Amniotic epithelial cell (primary cell): ENCODE measurements around the gene BAD.
A peak's percentile ranks its signal among the peaks of the same experiment; 100 is the strongest.

ENCODE experiments used
- DNase-seq: peaks from one replicate; pipeline ENCODE4 v3.0.0-alpha.2; 2010; ENCODE audit warnings: low read depth

BAD gene

DNA sequence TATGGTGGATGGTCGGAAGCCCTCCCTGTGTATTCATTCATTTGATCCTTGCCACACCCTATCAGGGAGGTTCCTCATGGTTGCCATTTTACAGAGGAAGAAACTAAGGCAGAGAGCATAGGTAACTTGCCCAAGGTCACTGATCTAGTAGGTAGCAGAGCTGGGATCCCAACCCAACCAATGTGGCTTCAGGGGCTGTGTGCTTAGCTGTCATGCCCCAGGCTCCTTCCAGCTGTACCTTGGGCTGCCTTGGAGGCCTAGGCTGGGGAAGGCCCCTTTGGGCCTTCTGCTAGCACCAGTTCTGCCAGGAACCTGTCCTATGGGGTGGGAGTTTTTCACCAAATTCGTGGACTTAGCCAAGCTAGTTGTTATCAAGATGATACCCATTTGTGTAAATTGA is 8.6 kb downstream of the BAD start:
- no peak for DNase-seq

DNA sequence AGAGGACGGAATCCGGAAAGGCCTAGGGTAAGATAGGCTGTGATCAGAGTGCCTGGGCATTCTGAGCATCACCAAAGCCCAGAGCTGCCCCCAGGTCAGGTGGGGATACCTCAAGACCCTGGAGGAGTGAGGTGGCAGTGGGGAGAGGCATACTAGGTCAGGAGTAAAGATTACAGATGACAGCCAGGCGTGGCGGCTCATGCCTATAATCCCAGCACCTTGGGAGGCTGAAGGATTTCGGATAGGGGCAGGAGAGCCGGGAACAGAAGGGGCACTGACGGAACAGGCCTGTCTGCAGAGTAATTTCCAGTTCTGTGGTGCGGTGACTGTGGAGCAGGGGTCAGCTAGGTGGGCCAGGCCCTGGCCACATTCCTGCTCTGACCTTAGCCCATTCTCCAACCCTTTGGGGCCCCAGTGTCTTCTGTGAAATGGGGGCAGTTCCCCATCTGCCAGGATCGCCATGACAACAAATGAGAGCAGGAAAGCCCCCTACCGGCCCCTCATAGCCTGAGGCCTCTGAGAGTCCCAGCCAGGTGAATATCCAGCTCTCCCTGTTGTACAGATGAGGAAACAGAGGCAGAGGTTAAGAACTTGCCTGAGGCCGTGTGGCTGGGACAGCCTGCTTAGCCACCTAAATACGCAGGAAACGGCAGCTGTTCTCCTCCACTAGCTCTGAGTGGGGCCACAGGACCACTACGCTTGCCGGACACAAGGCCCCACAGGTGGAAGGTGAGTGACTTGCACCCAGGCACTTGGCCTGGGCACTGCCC is 9.2 kb downstream of the BAD start:
- DNase-seq = no peak

DNA sequence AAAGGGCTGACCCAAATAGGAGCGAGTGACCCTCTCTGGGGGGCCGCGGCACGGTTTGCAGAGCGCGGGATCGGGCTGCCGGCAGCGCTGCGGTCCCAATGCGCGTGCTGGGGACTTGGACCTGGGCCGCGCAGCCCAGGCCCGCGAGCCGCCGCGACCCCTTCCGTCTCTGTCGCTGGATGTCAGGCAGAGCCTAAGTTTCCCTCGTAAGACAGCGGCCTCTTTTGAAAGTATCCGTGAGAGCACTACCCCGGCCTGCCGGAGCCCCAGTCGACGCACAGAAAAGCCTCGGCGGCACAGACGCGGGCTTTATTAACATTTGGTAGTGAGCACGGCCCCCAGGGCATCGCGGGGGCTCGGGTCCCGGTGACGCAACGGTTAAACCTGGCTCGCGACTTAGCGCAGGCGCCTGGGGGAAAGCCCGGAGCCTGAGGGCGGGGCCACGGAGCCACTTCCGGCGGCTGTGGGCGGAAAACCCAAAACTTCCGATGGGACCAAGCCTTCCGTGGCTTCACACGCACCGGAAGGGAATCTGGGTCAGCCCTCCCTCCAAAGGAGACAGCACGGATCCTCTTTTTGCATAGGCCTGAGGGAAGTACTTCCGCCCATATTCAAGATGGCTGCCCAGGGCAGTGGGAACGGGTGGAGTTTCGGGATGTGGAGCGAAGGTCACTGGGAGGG is 14.8 kb downstream of the BAD start:
- DNase-seq = peak; percentile 100

DNA sequence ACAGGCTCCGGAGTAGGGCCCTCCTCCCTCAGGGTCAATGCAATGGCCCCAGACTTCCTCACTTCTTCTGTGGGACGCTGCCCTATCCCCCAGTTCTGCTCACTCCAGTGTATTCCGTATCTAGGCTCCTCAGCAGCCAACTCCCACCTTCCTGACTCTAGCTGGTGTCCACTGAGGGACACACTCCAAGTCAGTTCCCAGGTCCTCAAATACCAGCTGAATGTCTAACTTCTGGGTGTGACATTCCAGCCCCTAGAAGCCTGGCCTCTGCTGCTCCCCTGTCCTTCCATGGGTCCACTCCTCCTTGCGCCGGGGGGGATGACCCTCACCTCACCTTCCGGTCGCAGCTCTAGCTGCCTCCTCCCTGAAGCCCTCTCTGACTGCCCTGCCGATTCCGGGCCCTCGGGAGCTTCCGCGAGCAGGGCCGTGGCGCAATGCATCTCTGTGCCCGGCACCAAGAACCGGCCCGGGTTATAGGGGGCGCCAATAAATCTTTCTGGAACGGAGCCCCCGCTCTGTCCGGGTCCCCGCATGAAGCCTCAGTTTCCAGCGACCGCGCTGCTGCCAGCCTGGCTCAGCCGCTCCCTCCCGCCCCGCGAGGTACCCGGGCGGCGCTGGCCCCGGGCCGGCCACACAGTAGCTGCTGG is 15.4 kb downstream of the BAD start:
- peak; percentile 54 for DNase-seq

DNA sequence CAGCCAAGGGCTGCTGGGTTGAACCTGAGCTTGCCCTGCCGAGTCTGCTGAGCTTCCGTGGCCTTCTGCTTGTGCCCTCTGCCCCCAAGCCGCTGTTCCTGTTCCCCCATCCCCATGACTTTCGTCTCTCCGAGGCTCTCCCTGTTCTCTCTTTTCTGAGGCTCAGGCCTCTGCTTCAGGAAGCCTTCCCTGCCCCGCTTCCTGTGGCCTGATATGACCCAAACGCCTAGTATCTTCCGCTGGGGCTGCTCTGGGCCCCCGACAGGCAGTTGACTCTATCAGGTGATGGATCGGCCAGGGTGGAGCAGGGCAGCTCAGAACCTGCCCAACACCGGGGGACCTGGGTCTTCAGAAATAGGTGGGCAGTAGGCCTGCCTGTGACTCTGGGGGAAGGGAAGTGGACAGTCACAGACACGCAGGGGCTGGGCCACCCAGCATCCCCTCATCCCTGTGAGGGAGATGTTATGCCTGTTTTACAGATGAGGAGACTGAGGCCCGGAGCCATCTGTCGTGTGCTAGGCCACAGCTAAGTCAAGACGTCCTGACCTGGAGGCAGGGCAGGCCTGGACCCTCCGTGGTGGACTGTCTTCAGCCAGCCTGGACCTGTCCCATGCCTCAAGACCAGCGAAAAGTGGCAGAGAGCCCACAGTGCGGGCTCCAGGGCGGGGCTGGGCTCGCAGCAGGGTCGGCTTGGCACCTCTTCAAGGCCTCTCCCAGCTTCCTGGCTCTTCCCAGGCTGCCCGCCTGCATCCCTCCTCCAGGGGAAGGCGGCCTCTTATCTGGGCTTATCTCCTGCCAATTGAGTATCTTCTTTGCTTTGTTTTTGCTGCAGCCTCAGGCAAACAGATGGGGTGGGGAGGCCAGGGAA is 16.2 kb downstream of the BAD start:
- DNase-seq = peak; percentile 90

DNA sequence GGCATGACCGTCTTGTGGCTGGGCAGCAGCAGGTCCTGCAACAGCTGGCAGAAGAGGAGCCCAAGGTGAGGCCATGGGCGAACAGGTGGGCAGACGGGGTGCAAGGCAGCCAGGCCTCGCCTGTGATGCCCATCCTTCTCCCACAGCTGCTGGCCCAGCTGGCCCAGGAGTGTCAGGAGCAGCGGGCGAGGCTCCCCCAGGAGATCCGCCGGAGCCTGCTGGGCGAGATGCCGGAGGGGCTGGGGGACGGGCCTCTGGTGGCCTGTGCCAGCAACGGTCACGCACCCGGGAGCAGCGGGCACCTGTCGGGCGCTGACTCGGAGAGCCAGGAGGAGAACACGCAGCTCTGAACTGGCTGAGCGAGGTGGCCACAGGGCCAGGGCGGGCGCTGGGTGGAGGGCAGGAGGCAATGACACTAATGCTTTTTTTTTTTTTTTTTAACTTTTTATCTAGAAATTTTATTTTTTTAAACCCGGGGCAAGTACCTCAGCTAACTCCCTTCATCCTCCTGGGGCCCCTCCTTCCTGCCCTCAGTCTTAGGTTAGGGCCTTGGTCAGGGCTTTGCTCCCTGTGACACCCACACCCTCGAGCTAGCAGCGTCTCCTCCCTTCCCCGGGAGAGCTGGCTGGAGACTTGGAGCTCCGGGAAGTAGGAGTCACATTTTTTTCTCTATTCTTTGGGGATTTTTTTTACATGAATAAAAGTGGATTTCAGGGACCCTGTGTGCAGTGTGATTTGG is 17.1 kb downstream of the BAD start:
- DNase-seq = no peak

DNA sequence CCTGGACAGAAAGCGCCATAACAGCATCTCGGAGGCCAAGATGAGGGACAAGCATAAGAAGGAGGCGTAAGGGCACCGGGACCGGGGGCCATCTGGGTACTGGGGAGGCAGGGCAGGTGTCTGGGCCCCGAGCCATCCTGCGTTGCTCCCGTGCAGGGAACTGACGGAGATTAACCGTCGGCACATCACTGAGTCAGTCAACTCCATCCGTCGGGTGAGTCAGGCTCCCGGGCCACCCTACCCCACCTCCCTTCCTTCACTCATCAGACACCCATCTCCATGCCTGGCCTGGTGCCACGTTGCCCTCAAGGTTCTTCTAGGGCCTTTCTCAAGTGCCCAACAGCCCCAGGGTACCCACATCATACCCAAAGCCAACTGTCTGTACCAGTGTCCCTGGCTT is 18.1 kb downstream of the BAD start:
- DNase-seq = peak; percentile 48

DNA sequence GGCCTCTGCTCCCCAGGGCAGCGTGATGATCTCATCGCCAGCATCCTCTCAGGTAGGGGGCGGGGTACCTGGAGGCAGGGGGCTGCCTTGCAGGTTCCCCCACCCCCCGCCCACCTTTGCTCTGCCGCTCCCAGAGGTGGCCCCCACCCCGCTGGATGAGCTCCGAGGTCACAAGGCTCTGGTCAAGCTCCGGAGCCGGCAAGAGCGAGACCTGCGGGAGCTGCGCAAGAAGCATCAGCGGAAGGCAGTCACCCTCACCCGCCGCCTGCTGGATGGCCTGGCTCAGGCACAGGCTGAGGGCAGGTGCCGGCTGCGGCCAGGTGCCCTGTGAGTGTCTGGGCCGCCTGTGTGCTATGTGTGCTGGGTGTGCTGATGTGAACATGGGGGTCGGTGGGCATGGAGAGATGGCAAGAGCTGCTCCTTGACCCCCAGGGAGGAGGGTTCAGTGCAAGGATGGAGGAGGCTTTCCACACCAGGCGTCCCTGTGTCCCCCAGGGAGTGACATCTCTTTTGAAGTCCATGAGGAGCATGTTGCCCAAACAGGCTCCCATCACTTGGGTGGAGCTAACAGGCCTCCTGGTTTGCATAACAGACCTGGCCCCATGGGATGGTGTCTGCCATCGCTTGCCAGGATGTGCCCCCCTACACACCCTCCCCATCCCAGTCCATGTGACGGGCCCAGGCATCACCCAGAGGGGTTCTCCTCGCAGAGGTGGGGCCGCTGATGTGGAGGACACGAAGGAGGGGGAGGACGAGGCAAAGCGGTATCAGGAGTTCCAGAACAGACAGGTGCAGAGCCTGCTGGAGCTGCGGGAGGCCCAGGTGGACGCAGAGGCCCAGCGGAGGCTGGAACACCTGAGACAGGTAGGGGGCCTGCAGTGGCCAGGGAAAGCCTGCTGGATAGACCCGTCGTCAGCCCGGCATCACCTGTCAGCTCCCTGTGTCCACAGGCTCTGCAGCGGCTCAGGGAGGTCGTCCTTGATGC is 19.0 kb downstream of the BAD start:
- no peak for DNase-seq

DNA sequence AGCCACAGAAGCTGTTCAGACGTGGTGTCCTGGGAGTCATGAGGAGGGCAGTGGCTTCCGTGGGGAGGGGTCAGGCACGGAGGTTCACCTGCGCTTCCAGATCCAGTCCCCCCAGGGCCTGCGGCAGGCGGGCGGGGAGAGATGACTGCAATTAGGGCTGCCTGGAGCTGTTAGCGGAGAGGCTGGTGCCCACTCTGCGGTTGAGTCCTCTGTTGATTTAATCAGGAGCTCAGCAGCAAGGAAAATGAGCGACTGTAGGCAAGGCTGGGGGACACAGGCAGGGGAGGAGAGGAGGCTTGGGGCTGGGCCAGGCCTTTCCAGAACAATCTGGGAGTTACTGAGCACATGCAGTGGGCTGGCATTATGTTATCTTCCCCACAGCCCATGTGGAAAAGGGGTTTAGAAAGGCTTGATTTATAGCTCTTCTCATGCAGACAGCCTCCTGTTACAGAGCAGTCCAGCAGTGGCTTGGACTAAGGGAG is 20.1 kb downstream of the BAD start:
- DNase-seq = peak; percentile 70

DNA sequence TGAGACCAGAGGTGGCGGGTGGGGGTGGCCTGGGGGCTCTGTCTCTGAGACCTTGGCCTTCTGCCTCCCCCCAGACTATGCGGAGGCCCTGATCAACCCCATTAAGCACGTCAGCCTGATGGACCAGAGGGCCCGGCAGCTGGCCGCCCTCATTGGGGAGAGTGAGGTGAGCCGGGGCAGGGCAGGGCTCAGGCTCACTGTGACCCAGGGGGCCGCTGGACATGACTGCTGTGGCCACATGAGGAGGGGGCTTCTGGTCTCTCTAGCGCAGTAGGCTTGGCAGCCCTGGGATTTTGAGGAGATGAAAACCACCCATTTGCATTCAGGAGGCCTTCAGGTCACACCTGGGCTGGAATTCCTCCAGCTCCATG is 20.5 kb downstream of the BAD start:
- no peak for DNase-seq

DNA sequence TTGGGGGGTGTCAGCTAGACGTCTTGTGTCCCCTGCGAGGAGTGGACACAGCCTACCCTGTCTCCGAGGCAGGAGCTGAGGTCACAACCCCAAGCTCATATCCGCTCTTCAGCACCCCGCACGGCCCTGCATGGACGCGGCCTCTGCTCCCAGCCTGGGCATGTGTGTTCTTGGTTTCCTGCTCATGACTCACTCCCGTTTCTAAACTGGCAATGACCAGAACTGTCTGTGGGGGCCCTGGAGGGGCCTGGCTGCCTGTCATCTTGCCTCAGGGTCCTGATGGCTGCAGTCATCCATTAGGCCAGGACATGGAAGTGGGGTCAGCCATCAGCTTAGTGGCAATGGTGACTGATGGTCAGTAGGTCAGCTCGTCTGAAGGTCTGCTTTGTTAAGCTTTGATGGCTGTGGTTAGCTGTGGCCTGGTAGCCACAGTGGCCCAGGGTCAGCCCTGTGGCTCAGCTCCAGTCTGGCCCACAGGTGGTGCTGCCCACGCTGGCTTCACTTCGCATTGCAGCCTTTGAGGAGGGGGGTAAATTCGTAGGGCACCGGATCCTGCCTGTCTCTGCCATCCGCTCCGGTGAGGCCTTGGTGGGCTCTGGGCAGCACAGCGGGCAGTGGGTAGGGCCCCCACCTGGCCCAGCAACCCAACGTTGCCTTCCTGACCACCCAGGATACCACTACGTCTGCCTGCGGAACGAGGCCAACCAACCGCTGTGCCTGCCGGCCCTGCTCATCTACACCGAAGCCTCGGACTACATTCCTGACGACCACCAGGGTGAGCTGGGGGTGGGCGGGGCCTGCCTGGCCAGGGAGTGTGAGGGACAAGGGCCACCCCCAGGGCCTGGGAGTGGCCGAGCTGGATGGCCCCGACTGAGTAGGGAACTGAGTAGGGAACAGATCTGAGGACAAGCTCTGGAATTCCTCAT is 21.2 kb downstream of the BAD start:
- peak; percentile 81 for DNase-seq

DNA sequence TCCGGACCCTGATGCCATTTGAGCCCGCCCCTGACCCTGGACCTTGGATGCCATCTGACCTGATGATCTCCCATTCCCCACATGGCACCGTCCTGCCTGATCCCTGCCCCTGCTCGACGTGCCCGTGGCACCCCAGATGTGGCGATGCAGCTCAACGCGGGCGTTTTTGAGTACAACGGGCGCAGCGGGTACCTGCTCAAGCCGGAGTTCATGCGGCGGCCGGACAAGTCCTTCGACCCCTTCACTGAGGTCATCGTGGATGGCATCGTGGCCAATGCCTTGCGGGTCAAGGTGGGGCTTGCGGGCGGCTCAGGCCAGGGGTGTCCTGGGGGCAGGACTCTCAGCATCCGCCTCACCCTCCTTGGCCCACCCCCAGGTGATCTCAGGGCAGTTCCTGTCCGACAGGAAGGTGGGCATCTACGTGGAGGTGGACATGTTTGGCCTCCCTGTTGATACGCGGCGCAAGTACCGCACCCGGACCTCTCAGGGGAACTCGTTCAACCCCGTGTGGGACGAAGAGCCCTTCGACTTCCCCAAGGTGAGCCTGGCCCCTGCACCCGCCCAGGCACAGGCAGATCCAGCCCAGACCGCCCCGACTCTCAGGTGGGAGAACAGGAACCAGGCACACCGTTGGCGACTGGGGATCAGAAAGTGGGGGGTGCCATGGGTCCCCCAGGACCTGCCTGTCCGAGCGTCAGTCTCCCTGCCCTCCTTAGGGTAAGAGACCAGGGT is 22.0 kb downstream of the BAD start:
- DNase-seq = no peak

DNA sequence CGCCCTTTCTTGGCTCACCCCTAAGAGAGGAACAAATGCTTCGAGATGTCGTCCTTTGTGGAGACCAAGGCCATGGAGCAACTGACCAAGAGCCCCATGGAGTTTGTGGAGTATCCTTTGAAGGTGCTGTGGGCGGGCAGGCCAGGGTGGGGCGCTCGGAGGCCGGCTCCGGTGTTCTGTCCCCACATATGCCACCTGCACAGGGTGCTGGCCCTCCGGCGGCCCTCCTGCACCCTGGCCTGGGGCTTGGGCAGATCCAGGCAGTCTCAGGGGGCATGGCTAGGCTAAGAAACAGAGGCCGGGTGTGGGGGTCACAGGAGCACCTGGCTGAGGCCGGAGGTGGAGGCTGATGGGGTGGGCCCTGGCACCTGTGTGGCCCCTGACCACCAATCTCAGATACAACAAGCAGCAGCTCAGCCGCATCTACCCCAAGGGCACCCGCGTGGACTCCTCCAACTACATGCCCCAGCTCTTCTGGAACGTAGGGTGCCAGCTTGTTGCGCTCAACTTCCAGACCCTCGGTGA is 22.8 kb downstream of the BAD start:
- DNase-seq = no peak

DNA sequence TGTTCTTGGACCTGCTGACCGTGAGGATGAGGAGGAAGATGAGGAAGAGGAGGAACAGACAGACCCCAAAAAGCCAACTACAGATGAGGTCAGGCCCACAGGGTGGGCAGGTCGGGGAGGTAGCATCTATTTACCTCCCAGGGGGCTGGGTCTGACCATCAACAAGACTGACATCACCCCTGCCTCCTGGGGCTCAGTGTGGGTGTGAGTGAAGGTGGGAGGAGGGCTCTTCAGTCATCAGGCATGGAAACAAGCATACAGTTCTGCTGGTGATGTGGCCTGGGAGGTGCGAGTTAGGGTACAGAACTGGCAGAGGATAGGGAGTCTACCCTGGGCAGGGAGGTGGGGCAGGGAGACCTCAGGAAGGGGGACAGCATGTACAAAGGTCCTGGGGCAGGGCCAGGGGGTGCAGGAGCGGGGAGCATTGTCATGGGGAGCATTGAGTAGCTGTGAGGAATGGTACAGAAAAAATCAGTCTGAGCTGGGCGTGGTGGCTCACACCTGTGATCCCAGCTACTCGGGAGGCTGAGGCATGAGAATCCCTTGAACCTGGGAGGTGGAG is 24.2 kb downstream of the BAD start:
- DNase-seq = no peak

DNA sequence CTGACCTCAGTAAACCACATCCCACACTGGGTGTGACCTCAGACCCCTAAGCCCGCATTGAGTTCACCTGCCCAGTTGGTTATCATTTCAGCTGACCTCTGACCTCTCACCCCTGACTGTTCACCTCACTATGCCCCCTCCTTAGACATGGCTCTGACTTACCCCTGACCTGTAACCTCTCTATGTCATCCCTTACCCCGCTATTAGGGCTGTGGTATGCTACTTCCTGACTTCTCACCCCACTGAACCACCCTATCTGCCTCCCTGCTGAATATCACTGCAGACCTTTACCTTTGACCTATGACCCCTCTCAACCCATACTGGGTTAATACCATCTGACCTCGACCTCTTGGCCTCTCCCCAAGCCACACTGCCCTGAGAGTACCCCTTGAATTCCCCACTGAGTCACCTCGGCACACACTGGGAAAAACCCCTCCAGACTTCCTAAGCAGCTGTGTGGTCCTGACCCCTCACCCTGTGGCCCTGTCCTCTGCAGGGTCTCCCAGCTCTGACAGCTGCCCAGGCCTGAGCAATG is 24.9 kb downstream of the BAD start:
- DNase-seq = no peak

DNA sequence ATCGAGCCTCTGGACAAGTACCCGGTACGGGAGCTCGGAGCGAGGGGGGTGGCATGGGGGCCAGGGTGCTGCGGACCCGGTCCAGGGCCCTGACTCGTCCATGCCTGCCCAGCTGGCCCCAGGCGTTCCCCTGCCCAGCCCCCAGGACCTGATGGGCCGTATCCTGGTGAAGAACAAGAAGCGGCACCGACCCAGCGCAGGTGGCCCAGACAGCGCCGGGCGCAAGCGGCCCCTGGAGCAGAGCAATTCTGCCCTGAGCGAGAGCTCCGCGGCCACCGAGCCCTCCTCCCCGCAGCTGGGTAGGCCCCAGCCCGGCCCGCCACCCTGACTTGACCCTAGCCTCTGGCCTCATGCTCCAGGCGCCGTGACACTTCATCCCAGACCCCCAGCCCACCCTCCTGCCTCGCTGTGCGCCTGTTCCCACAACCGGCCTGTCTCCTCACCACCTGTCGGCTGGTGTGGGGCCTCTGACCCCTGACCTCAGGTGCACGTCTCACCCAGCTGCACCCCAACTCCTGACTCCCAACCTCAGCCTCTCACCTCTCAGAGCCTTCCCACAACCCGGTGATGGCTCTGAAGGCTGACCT is 25.4 kb downstream of the BAD start:
- DNase-seq = no peak

DNA sequence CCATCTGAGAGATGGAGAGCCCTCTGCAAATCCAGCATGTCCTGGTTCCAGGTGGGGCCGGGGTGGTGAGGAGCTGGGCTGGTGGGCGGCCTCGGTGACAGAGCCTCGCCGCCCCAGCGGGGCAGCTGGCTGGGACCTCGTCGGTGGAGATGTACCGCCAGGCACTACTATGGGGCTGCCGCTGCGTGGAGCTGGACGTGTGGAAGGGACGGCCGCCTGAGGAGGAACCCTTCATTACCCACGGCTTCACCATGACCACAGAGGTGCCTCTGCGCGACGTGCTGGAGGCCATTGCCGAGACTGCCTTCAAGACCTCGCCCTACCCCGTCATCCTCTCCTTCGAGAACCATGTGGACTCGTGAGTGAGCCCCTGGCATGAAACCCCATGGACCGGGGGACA is 26.1 kb downstream of the BAD start:
- no peak for DNase-seq
